ENCODE results near the gene ARFGAP2. TPM values are rescaled to one million over a fixed set of nuclear protein-coding genes. Genes with fewer than 3 reads are reported as not detected.

The ARFGAP2 gene
- total and polyA plus RNA-seq, 8 donors = 40.1 to 78.9 (median 63.3) TPM

DNA sequence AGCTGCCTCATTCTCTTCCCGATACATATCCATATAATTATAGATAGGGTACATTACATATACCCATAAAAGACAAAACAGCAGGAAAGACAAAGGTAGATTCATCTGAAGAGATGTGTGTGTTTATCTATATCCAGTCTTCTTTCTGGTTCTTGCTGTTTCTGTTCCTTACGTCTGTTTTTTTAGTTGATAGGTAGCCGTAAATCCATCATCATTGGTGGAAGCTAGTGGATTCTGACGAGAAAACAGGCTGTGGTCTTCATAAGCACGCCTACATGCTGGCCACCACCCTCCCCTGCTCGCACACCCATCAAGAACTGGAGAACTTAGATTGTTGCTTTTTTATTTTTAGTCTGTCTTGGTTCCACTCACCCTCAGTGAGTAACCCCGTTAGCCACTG is 51.6 kb downstream of the ARFGAP2 start:
- TF ChIP-seq CTCF (IDR thresholded peaks at IDR 0.05) = no peak
- Histone ChIP-seq H3K27ac (no peak overlapping the region), H3K4me3 (no peak overlapping the region), H3K36me3 (no peaks in the 10 kb centered on the region), H3K27me3 (no peaks in the 10 kb centered on the region), H3K9me3 (no peaks in the 10 kb centered on the region), H3K4me1 (peaks cover 14 to 57% (median 25%) of the 10 kb centered on the region in 3 donors)
- ATAC-seq (no peak), FAIRE-seq (no peak), DNase-seq (no peak)
- 84 to 85% methylated on average over 7 of the region's 7 CpGs for WGBS, 2 donors
- intact Hi-C loops (cut with DNase I) = no loop called here

DNA sequence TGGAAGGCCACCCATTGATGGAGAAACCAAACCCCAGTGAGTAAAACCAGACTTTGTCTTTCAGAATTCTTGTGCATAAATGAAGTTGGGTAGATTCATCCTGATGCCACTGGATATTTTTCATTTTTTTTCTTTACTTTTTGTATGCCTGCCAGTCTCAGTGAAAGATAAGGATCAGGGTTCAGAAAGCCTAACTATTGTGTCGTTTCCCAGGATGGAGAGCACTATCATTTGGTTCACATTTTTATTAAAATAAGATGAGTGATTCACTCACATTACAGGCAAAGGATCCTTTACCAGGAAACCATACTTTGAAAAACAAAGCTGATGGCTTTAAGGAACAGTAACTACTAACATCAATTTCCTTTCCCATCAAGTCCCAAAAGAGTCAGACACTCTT is 52.0 kb downstream of the ARFGAP2 start:
- WGBS, 2 donors = 50 to 52% methylated on average over 1 of the region's 1 CpG
- Histone ChIP-seq H3K4me3 (no peak overlapping the region), H3K4me1 (peaks cover 13 to 57% (median 21%) of the 10 kb centered on the region in 3 donors), H3K36me3 (no peaks in the 10 kb centered on the region), H3K27me3 (no peaks in the 10 kb centered on the region), H3K27ac (no peak overlapping the region), H3K9me3 (no peaks in the 10 kb centered on the region)
- ATAC-seq (no peak), DNase-seq (no peak), FAIRE-seq (no peak)
- intact Hi-C loops (cut with DNase I) = no loop called here
- no peak for TF ChIP-seq CTCF (IDR thresholded peaks at IDR 0.05)

GRCh38 chr11:47123094-47123493 is 53.6 kb downstream of the ARFGAP2 start:
- H3K9me3 ChIP-seq = no peaks in the 10 kb centered on the region
- no peak for ATAC-seq
- no peaks in the 10 kb centered on the region for H3K27me3 ChIP-seq
- no peak for DNase-seq
- TF ChIP-seq CTCF (IDR thresholded peaks at IDR 0.05) = no peak
- FAIRE-seq = no peak
- no peak overlapping the region for H3K4me3 ChIP-seq
- intact Hi-C loops (cut with DNase I) = no loop called here
- no peak overlapping the region for H3K27ac ChIP-seq
- peaks cover 13 to 46% (median 13%) of the 10 kb centered on the region in 3 donors for H3K4me1 ChIP-seq
- 91 to 93% methylated on average over 2 of the region's 2 CpGs for WGBS, 2 donors
- H3K36me3 ChIP-seq = no peaks in the 10 kb centered on the region

- FAIRE-seq = no peak
- Histone ChIP-seq H3K4me3 (no peak overlapping the region), H3K27ac (peak overlapping the region in 2 of 4 donors; percentile 51 to 79)
Observed at GRCh38 chr11:47121731-47122130, 54.9 kb downstream of the ARFGAP2 start.

More at GRCh38 chr11:47121731-47122130, 54.9 kb downstream of the ARFGAP2 start:
- no peaks in the 10 kb centered on the region for H3K27me3 ChIP-seq
- TF ChIP-seq CTCF (IDR thresholded peaks at IDR 0.05) = no peak
- ATAC-seq = no peak
- H3K4me1 ChIP-seq = peaks cover 4 to 33% (median 8%) of the 10 kb centered on the region in 3 donors
- no peaks in the 10 kb centered on the region for H3K36me3 ChIP-seq
- no peak for DNase-seq
- H3K9me3 ChIP-seq = no peaks in the 10 kb centered on the region
- 27 to 37% methylated on average over 2 of the region's 2 CpGs for WGBS, 2 donors
- intact Hi-C loops (cut with DNase I) = no loop called here

Data from pancreas (tissue), 10 donors.